ENCODE measurements around the gene TMED4.
"Not testable (repeated sequence)": the region's sequence is repeated elsewhere in the genome, so short reads cannot be mapped to it uniquely, and the experiment has no call there.

The TMED4 gene

GRCh38 chr7:44607141-44608068 lies 25.4 kb upstream of the TMED4 start:
- DNase-seq (ENCODE audit: low read depth) = no peak
- no peak for TF ChIP-seq CTCF (conservative IDR thresholded peaks at IDR 0.05; ENCODE audit: low read depth, low read length)
- peak overlapping the region; percentile 96 for H3K4me3 ChIP-seq (ENCODE audit: low read depth, low read length)

DNA sequence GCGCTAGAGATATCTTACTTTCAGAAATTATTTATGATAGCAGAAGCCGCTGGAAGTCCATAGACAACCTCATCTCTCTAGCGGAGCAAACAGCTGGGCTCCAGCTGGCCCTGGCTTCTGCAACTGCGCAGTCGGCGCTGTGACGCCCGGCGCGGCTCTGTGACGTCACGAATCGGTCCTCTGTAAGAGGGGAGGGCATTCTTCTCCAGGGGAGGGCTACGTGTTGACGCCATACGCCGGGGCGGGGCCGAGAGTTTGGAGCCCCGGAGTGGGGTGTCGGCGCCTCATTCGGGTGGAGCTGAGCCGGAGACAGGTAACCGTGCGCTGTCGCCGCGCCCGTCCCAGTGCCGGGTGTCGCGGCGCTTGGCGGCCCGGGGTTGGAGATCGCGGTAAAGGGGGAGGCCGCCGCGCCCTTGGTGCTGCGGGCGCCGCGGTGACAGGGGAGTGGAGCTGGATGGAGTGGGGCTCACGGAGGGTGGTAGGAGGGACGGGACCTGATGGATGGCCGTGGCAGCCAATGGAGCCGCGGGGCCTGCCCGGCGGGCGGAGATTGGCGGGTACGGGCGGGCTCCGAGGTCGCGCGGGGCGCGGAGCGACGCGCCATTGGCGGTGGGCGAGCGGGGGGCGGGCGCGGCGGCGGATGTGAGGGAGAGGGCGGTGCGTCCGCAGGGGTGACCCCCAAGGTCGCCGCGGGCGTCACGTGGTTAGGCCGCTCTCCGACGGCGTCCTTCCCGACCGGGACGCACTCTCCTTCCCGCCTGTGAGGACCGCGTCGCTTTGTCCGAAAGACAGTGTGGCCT lies 24.5 kb upstream of the TMED4 start, which contains the start of gene OGDH:
OGDH (plus strand) TSS at position 287 of the 800 bp plus-strand sequence. CDS start 17,717 bp downstream, outside the sequence.
- peak; percentile 99 for DNase-seq (ENCODE audit: low read depth)
- no peak for TF ChIP-seq CTCF (conservative IDR thresholded peaks at IDR 0.05; ENCODE audit: low read depth, low read length)
- H3K4me3 ChIP-seq (ENCODE audit: low read depth, low read length) = peak within 1 kb of the TSS; percentile 96

DNA sequence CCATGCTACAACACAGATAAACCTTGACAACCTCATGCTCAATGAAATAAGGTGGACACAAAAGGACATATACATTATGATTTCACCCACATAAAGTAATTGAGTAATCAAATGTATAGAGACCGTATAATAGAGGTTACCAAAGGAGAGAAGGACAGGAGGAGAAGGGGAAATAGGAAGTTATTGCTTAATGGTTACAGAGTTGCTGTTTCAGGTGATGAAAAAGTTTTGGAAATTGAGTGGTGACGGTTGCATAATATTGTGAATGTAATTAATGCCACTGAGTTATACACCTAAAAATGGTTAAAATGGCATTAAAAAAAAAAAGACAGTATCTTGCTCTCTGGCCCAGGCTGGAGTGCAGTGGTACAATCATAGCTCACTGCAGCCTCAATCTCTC lies 22.9 kb upstream of the TMED4 start:
- TF ChIP-seq CTCF (conservative IDR thresholded peaks at IDR 0.05; ENCODE audit: low read depth, low read length) = no peak
- no peak overlapping the region for H3K4me3 ChIP-seq (ENCODE audit: low read depth, low read length)
- DNase-seq (ENCODE audit: low read depth) = no peak

DNA sequence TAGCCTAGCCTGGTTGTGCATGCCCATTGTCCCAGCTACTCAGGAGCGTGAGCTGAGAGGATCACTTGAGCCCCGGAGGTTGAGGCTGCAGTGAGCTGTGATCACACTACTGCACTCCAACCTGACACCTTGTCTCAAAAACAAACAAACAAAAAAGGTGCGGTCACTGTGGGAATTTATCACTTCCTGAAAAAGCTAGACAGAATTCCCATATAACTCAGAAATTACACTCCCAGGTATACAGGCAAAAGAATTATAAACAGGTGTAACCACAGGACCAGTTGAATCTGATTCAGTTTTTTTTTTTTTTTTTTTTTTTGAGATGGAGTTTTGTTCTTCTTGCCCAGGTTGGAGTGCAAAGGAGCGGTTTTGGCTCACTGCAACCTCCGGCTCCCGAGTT lies 21.2 kb upstream of the TMED4 start:
- DNase-seq (ENCODE audit: low read depth) = no peak
- TF ChIP-seq CTCF (conservative IDR thresholded peaks at IDR 0.05; ENCODE audit: low read depth, low read length) = no peak
- no peak overlapping the region for H3K4me3 ChIP-seq (ENCODE audit: low read depth, low read length)

DNA sequence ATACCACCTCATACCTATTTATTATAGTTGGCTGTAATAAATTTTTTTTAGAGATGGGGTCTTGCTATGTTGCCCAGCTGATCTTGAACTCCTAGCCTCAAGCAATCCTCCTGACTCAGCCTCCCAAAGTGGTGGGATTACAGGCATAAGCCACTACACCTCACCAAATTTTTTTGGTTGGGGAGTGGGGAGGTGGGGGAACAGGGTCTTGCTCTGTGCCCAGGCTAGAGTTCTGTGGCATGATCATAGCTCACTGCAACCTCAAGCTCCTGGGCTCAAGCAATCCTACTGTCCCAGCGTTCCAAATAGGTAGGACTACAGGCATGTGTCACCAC lies 20.5 kb upstream of the TMED4 start:
- H3K4me3 ChIP-seq (ENCODE audit: low read depth, low read length) = no peak overlapping the region
- no peak for TF ChIP-seq CTCF (conservative IDR thresholded peaks at IDR 0.05; ENCODE audit: low read depth, low read length)
- no peak for DNase-seq (ENCODE audit: low read depth)

- TF ChIP-seq CTCF (conservative IDR thresholded peaks at IDR 0.05; ENCODE audit: low read depth, low read length) = no peak
- no peak for DNase-seq (ENCODE audit: low read depth)
- H3K4me3 ChIP-seq (ENCODE audit: low read depth, low read length) = no peak overlapping the region
Observed at GRCh38 chr7:44599222-44599621, 17.2 kb upstream of the TMED4 start.

DNA sequence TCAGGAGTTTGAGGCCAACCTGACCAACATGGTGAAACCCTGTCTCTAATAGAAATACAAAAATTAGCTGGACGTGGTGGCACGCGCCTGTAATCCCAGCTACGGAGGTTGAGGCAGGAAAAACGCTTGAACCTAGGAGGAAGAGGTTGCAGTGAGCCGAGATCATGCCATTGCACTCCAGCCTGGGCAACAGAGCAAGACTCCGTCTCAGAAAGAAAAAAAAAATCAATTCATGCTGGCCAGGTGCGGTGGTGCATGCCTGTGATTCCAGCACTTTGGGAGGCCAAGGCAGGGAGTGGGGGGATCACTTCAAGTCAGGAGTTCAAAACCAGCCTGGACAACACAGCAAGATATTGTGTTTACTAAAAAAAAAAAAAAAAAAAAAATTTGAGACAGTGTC lies 15.2 kb upstream of the TMED4 start:
- H3K4me3 ChIP-seq (ENCODE audit: low read depth, low read length); DNase-seq (ENCODE audit: low read depth): not testable (repeated sequence)

Data from choroid plexus epithelial cell (primary cell).